Epithelial cell of prostate (primary cell): ENCODE results near the gene KRT31.
"Not testable (repeated sequence)": the region's sequence is repeated elsewhere in the genome, so short reads cannot be mapped to it uniquely, and the experiment has no call there.

Experiments
- DNase-seq: peaks from one replicate; pipeline ENCODE4 v3.0.0-alpha.2; 2011; ENCODE audit warnings: low read depth, low spot score
- H3K27ac ChIP-seq: fragments of 450-650 bp; 2 replicates; pipeline ENCODE4 v1.5.1; 2017; ENCODE audit warnings: mild to moderate bottlenecking

The KRT31 gene

DNA sequence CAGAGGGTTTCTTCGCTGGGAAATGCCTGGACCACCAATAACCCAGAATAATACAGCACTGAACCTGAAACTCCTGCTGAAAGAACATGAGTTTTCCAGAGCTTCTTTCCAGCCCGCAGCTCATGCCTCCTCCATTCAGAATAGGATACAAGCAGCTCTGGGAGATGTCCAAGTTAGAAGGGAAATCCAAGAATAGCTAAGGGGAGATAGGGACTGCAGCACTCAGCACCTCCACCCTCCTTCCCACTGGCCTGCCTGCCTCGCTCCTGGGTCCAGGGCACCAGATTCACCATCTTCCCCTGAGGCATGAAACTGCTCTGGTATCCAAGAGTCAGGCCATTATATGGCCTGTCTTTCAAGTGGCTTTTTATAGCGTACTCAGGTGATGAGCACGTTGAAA is 4.1 kb downstream of the KRT31 start:
- peak overlapping the region; percentile 92 for H3K27ac ChIP-seq
- no peak for DNase-seq

DNA sequence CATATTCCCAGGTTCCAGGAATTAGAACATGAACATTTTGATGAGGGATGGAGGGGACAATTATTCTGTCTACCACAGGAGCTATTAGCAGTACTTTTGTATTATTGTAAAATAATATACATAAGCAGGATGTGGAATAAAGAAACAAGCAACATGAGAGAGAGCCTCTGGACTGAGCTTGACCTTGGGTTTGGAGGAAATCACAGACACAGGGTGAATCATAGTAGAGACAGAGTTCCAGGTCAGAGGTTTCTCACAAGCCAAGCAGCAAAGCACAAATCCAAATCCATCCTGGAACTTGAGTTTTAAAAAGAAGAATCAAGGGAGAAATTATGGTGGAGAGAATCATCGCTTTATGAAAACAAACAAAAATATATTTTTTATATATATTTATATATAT is 5.1 kb downstream of the KRT31 start:
- H3K27ac ChIP-seq: no peak overlapping the region

DNA sequence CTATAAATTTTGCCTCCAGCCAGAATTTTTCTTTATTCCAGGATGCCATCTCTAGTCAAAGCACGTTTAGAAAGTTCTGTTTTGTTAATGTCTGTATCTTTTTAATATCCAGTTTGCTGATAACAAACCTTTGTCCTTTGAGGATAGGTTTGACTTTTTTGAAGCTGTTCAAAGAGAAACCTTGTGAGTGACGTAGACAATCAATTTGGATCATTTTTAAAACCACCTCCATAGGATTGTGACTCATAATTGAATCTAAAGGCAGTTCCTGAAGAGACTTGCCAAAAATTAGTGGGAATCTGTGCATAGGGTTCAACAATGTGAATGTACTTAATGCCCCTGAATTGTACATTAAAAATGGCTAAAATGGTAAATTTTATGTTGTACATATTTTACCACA is 5.9 kb downstream of the KRT31 start:
- no peak overlapping the region for H3K27ac ChIP-seq
- DNase-seq: no peak

More for the DNA sequence above, 5.1 kb downstream of the KRT31 start:
- no peak for DNase-seq

DNA sequence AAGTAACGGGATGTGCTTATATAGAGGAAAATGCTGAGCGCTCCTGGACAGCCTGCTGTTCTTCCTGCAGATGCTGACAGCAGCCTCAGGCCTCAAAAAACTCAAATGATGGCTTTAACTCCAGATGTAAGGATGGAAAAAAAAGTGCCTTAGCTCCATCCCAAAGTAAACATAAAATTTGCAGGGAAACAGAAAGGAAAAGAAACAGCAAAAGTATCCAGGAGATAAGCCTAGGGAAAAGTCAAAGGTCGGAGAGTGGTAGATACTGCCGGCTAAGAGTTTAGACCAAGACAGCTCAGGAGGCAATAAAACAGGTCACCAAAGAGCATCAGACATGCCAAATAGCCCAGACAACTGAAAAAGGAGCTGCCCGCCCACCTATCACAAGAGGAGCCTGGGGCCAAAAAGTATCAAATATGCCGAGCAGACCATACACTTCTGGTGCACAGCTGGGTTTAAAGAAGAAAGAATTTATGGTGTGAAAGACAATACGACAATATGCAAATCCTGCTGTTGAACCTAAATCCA is 6.9 kb downstream of the KRT31 start:
- no peak overlapping the region for H3K27ac ChIP-seq
- DNase-seq: no peak

DNA sequence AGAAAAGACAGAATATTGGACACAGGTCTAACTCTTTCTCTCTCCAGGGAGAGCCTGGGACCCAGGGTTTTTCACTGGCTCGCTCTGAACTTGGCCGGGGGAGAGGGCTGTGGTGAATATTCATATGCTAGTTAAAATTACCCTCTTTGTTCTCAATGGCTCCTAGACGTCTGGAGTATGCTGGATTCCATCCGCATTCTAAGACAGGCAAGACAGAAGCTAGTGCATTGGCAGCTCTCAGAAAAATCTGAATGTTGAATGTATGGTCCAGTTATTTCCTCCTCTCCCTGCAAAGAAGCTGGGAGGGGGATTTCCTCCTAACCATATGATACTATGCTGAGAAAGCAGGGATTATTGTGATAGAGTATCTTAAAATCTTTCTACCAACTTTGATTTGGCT is 9.7 kb downstream of the KRT31 start:
- DNase-seq: no peak
- H3K27ac ChIP-seq: no peak overlapping the region

DNA sequence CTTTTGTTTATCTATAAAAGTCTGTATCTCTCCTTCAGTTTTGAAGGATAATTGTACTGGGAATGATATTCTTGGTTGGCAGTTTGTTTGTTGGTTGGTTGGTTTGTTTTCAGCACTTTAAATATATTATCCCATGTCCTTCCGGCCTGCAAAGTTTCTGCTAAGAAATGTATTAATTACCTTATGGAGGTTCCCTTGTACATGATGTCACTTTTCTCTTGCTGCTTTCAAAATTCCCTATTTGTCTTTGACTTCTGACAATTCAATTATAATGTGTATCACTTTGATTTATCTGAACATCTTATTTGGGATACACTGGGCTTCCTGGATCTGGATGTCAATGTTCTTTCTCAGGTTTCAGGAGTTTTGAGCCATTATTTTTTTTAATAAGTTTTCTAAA is 11.2 kb downstream of the KRT31 start:
- no peak for DNase-seq
- H3K27ac ChIP-seq: no peak overlapping the region

DNA sequence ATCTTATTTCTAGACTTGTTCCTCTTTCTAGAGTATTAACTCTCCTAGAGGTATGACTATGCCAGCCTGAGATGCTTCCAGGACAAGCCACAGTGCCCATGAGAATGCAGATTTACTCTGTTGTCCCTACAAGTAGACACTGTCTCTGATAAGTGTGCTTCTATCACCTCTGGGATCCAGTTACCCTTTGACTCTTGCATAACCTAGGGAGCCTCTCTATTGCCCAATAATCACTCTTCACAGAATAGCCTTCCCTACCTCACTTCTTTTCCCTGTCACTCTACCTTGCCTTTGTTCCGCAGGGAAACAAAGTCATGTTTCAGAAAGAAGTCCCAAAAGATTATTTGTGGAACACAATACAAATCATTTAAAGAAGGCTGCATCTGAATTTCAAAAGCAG is 13.7 kb downstream of the KRT31 start:
- peak overlapping the region; percentile 95 for H3K27ac ChIP-seq
- no peak for DNase-seq

DNA sequence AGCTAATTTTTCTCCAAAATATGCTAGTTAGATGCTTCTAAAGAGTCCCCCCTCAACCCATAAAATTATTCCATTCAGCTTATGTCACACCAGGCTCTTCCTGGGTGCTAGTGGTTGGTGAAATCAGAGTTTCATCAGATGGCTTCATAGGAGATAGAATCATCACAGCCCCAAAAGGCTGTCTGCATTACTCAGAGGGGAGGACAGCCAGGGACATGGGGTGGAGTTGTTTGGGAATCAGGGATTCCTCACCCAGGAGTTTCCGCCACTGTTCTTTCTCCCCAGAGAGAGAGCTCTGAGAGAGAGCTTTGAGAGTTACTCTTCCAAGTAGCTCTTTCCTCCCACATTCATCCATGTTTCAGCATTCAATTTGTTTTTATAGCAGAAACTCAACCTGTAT is 15.0 kb downstream of the KRT31 start:
- H3K27ac ChIP-seq: peak overlapping the region; percentile 95
- DNase-seq: no peak

DNA sequence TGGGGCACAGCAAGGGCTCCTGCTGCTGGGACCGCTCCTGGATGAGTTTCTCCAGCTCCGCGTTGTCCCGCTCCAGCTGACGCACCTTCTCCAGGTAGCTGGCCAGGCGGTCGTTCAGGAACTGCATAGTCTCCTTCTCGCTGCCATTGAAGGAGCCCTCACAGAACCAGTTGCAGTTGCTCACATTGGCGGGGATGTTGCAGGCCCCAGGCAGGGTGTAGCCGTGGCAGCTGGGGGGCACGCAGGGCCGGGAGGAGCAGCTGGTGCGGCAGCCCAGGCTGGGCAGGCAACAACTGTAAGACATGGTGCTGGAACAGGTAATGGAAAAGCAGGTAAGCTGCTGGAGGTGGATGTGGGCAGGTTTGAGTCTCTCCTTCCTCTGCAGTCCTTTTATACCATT is 15.5 kb downstream of the KRT31 start, which contains the start of gene KRT34:
Gene KRT34, minus strand, starts transcription at position 364 of the 400 bp plus-strand sequence. Its CDS starts 60 bp downstream, at position 304.
- H3K27ac ChIP-seq: peak within 1 kb of the TSS; percentile 95
- DNase-seq: not testable (repeated sequence)

DNA sequence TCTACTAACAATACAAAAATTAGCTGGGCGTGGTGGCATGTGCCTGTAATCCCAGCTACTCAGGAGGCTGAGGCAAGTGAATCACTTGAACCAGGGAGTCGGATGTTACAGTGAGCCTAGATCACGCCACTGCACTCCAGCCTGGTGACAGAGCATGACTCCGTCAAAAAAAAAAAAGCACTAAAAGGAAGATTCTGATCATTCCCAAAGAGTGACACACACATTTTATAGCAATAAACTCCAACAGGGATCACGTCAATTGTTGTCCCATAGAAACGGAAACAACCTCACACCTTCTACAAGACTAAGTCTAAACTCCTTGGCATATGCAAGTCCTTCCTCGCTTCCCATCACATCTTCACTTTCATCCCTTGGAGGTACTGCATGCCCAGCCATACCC is 17.3 kb downstream of the KRT31 start:
- peak overlapping the region; percentile 95 for H3K27ac ChIP-seq
- peak; percentile 66 for DNase-seq

DNA sequence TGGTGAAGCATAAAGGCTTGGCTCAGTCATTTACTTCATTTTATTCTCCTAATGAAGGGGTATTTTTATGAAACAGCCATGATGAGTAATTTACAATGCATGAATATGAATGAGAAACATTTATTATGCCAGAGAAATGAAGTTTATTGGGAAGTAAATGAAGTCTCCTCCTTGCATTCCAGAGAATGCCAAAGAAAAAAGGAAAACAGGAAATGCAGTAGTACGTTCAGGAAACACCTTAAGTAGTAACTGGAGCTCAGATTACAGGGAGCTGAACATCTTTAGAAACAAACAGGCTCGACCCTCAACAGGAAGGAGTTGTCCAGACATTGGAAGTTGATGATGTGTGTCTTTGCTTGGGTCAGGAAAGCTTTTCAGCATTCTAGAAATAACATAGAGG is 19.9 kb downstream of the KRT31 start:
- peak overlapping the region; percentile 95 for H3K27ac ChIP-seq
- no peak for DNase-seq

DNA sequence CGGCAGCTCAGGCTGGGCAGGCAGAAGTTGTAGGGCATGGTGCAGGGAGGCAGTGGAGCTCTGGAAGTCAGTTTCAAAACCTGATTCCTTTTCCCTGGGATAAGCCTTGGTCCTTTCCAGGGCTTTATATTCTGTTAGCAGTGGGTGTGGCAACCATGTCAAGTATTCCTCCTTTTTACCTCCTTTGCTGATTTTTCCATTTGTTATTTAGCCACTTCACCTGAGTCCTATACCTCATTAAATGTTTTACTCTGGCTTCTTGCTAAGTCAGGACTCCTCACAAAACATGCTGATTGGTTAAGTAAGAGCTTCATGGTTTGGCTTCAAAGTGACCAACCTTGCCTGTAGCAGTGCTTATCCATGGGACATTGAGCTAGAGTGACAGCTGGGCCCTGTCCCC is 27.7 kb downstream of the KRT31 start, which contains the start of gene KRT33B:
Gene KRT33B, minus strand, starts transcription at position 101 of the 400 bp plus-strand sequence. Its CDS starts 63 bp downstream, at position 38.
- no peak for DNase-seq
- H3K27ac ChIP-seq: no peak within 1 kb of the TSS

DNA sequence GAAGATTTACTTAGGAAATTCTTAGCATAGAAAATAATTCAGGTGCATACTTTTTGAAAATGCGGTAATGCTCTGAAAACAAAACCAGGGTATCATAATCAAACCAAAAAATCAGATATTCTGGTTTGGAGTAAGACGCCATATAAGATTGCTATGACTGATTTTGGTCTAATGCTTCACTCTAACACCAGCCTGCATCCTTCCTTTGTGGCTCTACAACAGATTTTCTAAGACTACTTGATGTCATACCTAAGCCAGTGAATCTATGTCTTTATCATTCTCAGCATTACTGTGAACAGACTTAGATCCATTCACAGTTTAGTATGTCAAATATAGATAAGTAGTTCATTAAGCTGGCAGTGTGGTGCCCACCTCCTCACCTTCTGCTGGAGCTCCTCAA is 28.4 kb downstream of the KRT31 start:
- H3K27ac ChIP-seq: no peak overlapping the region
- no peak for DNase-seq

DNA sequence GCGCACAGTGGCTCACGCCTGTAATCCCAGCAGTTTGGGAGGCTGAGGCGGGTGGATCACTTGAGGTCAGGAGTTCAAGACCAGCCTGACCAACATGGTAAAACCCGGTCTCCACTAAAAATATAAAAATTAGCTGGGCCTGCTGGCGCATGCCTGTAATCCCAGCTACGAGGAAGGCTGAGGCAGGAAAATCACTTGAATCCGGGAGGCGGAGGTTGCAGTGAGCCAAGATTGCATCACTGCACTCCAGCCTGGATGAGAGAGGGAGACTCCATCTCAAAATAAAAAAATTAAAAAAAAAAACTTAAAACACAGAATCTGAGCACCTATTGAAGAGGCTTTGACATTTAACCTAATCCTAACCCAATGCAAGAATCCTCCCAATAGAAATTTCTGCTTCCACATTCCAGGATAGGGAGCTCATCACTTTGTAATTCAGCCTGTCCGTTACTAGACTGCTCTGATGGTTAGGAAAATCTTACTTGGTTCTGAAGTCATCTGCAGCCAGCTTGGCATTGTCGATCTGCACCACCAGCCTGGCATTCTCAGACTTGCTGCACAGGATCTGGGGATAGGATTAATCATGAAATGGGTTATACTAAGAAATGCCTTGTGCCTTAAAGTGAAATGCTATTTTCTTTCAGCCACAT is 29.9 kb downstream of the KRT31 start:
- peak overlapping the region; percentile 81 for H3K27ac ChIP-seq
- DNase-seq: no peak

DNA sequence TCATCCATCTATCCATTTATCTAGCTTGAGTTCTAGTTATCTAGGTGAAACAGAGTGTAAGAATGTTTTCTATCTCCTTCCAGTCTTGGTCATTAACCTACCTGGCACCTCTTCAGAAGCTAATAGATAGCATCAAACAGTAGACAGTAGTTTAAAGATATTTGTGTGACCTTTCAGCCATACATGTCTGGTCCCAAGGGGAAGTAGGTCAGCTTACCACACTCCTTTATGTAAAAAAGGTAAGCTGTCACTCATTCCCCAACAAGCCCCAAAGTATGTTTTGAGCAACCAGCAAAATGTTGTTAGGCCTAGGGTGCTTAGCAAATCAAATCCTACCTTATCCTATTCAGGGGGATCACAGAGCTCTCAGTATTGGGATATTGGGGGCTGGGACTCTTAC is 31.3 kb downstream of the KRT31 start:
- H3K27ac ChIP-seq: peak overlapping the region; percentile 10
- DNase-seq: no peak

DNA sequence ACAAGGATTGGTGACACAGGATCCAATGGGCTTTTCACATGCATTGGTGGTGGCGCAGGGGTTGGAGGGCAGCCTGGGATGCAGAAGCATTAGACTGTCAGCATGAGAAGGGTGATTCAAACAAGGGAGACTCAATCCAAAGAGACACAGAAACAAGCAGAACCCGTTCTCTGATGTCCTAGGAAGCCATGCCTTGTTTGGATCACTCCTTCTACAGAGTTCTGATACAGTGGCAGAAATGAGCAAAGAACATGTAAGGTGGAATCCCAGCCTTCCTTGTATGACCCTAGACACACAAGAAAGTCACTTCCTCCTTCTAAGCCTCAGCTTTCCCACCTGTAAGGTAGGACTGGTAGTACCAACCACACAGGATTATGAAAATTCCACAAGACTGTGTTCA is 33.5 kb downstream of the KRT31 start:
- no peak overlapping the region for H3K27ac ChIP-seq

DNA sequence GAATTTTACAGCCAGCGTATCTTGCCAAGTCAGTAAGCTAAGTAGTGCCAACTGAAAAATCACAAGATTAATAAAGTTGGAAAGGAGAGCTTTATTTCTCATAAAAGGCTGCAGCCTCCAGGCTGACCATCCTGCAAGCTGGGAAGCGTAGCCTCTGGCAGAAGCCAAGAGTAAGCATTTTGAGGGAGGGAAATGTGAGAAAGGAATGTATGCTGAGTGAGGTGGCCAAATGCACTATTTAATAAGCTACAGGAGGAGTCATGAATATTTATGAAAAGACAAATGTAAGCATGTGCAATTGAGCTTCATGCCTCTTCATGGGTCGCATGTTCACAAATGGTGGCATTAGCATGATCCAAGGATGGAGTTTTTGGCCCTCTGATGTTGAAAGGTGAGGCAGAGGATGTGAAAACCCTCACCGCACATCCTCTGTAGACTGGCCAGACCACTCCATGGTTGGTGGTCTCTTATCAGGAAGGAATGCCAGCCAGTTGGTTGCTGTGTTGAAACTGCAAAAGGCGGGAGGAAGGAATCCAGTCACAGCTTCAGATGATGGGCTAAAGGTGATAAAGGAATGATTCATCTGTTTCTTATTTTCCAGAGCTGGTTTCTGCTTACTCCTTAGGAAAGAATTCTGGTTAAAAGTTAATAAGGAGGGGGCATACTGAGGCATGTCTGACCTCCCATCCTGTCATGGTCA is 37.0 kb downstream of the KRT31 start:
- H3K27ac ChIP-seq: peak overlapping the region; percentile 37

More for the DNA sequence above, 33.5 kb downstream of the KRT31 start:
- no peak for DNase-seq

DNA sequence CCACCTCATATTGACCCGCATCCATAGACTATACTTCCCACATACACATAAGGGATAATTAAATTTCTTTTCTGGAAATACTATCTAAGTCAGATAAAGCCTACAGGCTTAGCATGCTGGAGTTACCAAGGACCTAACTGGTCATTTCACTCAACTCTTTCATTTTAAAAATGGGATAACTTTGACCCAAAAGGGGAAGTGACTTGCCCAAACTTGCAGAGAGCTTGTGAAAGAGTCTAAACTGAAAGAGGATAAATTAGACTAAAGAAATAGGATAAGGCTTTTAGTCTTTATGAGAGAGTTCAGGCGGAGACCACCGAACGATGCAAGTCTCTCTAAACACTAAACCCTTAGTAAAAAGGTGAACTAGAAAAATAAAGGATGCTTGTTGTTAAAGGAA is 42.9 kb downstream of the KRT31 start:
- H3K27ac ChIP-seq: no peak overlapping the region
- DNase-seq: no peak

More for the DNA sequence above, 37.0 kb downstream of the KRT31 start:
- DNase-seq: no peak

DNA sequence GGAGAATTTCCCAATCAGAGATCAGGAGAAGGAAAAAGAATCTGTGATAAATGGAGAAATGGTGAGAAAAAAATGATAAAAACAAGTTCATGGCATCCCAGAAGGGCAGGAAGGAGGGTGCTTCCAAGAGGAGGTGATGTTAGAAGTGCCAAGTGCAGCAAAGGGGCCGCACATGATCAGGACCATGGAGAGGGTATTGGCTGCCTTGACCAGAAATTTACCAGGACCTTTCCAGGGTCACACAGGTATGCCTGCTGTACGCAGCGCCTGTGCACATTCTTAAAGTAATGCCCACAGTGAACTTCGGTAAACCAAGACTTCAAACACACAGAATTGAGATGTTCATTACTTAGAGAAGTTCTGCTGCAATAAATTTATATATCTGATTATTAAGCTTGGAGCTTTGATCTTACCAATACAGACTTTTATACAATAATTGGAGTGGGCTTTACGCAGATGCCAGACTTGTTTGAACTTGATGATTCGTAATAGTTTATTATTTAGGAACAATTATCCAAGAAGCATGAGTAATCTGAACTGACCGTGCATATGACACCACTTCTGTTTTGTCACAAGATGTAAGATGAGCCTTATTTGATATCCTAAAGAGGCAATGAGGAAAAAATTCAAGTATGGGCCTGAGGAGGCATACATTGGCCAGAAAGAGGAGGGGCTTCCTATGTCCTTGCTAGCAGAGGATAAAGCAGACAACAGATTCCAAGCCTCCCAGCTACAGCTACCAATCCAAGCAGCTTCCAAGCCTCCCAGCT is 44.6 kb downstream of the KRT31 start:
- DNase-seq: no peak
- H3K27ac ChIP-seq: peak overlapping the region; percentile 50

DNA sequence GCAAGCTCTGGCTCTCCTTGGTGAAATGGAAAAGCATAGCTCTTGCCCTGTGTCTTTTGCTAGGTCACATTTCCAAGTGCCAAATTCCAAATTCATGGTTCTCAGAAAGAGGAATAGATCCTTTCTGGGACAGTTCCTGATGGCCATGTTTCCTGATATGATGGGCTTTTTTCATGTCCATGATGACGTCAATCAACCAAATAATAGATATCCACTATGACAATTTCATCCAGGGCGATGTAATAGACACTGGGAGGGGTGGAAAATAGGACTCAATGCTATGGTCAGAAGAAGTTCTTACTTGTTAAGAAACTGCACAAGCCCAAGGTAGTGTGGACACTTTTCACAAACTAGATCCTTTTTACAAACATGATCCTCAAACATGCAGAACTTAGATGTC is 46.2 kb downstream of the KRT31 start:
- DNase-seq: no peak
- no peak overlapping the region for H3K27ac ChIP-seq
